ENCODE measurements around the gene GARNL3.

GRCh38 chr9:127280880-127281660 lies 16.5 kb downstream of the GARNL3 start:
- TF ChIP-seq POLR2AphosphoS5 (IDR thresholded peaks at IDR 0.05; ENCODE audit: low read depth), result no peak
- TF ChIP-seq CTCF (IDR thresholded peaks at IDR 0.05; ENCODE audit: insufficient read depth, low read length), result no peak
- no peak for TF ChIP-seq REST (IDR thresholded peaks at IDR 0.05; ENCODE audit: insufficient replicate concordance, low read depth)
- no peak for TF ChIP-seq SPI1 (IDR thresholded peaks at IDR 0.05; ENCODE audit: borderline replicate concordance, low read depth)
- no peak for TF ChIP-seq GABPA (IDR thresholded peaks at IDR 0.05; ENCODE audit: low read depth)

All from HL-60 (cell line).